UCSD-AML1 (cell line): Measurements from ENCODE around the gene WWC1.
"Not testable (repeated sequence)": the region's sequence is repeated elsewhere in the genome, so short reads cannot be mapped to it uniquely, and the experiment has no call there.

Source experiments
- DNase-seq: peaks from one replicate; lab custom pipeline; 2025; ENCODE audit not compliant: unreplicated experiment; lab: John Stamatoyannopoulos, UW

The WWC1 gene

DNA sequence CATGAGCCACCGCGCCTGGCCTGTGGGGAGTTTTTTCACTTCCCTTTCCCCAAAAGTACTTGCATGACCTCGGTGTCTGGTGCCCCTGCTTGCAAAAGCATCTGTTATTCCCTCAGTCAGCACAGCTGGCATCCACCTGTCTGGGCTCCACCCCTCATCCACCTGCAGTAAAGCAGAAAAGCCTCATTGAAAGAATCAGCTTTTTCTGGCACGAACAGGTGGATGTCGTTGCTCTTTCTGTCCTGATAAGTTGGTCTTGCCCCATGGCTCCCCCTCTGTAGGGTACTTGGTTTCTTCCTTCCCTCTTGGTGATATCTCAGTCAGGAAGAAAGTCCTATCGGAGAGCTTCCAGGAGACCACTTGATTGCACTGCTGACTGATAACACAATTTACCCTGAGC, 37.4 kb downstream of the WWC1 start:
- no peak for DNase-seq

DNA sequence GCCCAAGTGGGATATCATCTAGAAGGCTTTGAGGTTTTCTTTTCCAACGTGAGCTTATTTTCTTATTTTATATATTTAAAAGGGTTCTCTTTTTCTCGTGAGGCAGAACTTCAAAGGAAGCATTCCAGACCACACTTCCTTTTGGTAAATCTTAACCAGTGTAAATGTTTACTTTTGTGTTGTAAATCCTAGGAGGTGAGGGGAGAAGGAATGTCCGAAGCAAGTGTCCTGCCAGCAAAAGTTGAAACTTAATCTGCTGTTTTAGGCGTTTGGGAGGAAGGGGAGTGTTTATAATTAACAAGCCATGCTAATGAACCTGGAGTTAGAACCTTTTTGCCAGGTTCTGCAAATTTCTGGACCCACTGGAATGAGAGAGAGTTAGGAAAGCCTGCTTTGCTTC, 37.9 kb downstream of the WWC1 start:
- DNase-seq = no peak

DNA sequence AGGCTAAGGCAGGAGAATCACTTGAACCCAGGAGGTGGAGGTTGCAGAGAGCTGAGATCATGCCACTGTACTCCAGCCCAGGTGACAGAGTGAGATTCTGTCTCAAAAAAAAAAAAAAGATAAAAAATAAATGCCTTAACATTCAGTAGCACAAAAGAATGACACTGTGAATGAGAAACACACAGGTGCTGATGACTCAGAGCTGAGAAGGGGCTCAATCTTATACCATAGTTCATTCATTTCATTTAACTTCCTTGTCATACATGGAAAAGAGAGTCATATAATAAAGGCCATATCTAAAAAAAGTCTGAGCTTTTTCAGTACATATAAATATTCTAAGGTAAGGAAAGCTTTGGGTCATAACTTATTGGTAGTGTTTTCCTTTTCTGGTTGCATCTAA, 40.6 kb downstream of the WWC1 start:
- DNase-seq = no peak

- DNase-seq = no peak
These were observed 42.8 kb downstream of the WWC1 start for GRCh38 chr5:168334280-168334679.

- DNase-seq = no peak
These were observed 43.2 kb downstream of the WWC1 start for GRCh38 chr5:168334695-168335094.

DNA sequence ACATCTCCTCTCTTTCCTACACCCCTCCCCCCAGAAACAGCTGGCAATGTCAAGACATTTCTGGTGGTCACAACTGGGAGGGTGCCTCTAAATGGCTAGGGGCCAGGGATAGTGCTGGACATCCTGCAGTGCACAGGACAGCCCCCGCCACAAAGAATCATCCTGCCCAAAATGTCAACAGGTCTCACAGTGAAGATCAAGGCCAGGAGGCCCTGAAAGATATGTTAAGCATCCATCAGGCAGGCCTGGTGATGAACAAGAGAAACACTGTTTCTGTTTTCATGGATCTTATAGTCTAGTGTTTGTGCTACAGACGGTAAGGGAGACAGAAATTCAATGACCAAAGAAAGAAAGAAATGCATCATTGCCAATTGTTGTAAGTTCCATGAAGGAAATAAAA, 45.9 kb downstream of the WWC1 start:
- DNase-seq = no peak

GRCh38 chr5:168339109-168339771, 47.8 kb downstream of the WWC1 start:
- no peak for DNase-seq

DNA sequence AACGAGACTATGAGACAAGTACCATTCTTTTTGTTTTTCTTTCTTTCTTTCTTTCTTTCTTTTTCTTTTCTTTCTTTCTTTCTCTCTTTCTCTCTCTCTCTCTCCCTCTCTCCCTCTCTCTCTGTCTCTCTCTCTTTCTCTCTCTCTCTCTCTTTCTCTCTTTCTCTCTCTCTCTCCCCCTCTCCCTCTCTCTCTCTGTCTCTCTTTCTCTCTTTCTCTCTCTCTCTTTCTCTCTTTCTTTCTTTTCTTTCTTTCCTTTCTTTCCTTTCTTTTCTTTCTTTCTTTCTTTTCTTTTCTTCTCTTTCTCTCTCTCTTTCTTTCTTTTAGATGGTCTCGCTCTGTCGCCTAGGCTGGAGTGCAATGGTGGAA, 48.3 kb downstream of the WWC1 start:
- not testable (repeated sequence) for DNase-seq

DNA sequence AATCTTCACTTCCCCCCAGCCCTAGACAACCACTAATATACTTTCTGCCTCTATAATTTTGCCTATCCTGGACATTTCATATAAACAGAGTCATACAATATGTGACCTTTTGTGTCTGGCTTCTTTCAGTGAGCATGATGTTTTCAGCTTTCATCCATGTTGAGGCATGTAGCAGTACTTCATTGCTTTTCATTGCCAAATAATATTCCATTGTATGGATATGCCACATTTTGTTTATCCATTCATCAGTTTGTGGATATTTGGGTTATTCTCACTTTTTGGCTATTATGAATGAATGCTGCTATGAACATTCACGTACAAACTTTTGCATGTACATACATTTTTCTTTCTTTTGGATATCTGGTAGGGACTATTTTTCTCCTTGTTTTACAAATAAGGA, 49.0 kb downstream of the WWC1 start:
- DNase-seq = no peak

DNA sequence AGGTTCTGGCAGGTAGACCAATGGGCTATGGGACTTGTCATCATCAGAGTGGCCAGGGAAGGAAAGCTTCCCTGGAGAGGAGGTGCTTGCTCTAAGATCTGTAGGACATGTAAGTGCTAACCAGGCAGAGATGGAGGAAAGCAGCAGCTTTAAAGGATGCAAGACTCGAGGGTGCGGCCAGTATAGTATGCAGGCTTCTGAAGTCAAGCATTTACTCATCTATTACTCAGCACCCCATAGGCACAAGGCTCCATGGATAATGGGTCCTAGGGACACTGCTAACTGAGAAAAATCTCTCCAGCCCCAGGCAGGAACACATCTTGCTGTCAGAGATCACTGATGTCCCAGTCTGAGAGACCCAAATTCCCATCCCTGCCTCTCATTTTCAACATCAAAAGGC, 49.7 kb downstream of the WWC1 start:
- no peak for DNase-seq

DNA sequence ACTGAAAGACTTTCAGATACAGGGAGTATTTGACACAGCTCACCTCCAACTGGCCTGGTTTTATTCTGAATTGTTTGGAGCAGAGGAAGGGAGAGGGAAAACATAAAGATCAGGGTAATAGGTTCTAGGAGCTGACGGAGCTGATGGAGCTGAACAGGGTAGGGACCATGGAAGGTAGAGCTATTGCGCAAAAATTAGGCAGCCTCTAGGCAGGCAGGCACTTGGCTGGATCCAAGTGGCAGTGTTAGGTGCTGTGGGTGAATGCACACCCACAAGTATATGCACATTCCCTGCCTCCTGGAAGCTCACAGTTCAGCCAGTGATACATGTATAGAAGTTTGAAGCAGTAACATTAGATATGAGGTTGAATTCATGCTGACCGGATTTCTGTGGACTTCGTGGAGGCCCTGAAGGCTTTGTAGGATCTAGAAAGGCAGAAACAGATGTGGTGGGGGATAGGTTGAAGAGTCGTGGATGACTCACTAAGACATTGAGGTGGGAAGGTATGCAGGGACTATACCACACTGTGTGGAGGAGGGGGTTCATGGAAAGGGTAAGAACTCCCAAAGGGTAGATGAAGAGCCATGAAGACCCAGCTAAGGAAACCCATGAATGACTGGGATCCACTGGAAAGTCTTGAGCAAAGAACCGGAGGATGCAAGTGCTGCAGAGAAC, 50.8 kb downstream of the WWC1 start:
- no peak for DNase-seq

- no peak for DNase-seq
These were observed 51.5 kb downstream of the WWC1 start for GRCh38 chr5:168342985-168343384.

DNA sequence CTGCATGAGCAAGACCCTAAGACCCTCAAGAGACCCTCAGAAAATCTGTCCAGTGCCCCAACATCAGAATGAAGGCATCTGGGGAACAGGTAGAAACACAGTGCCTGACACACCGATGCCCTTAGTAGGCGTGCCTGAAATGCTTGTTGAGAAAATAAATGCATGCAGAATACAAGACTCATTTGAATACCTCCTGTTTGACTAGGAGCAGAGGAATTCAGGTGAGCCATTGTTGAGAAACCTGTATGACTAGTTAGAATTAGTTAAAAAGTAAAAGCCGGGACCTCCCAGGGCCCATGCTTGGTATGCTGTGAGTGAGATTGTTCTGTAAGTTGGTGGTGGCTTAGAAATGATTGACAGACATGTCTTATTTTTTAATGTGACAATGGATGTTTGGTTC, 55.0 kb downstream of the WWC1 start:
- no peak for DNase-seq

DNA sequence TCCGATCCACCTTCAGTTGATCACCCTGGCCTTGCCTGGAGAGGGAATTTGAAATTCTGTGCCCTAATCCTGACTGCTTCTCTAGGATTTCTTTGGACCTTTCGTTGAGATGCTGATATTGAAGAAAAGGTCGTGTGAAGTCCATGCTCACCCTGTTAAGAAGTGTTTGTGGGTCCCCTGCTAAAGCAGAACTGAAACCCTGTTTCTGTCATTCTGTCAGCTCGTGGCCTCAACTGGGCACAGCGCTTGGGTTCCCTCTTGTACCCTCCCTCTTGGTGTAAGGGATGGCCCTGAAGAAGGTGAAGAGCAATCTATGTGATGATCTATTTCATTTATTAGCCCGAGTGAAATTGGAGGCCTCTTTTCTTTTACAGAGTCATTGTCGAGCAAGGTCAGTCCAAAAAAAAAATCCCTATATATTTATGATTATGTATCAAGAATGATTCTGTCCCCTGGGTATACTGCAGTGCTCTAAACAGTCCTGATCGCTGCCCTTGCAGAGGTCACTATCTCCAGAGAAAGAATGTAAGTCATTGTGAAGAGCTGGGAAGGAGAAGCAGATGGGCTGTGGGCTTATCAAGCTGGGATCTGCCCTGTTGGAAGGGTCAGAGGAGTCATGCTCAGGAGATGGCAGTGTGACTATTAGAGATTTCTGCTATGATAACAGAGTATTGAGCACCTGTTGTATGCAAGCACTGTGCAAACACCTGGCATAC, 56.1 kb downstream of the WWC1 start:
- no peak for DNase-seq

DNA sequence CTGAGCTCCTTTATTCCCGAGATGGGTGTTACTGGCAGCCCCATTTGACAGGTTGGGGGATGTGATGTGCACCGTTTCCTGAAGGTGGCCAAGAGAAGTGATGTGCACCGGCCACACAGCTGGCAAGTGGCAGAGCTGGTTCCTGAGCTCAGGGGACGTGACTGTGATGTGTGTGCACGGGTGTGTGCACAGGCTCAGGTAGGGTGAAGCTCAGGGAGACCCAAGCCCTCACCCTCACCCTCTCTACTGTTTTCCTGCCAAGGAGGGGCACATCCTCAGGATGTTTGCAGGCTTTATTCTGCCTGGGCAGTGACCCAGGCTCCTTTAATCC, 56.6 kb downstream of the WWC1 start:
- DNase-seq = no peak

GRCh38 chr5:168350315-168350714, 58.9 kb downstream of the WWC1 start:
- no peak for DNase-seq

GRCh38 chr5:168353216-168353957, 61.9 kb downstream of the WWC1 start:
- DNase-seq = no peak

DNA sequence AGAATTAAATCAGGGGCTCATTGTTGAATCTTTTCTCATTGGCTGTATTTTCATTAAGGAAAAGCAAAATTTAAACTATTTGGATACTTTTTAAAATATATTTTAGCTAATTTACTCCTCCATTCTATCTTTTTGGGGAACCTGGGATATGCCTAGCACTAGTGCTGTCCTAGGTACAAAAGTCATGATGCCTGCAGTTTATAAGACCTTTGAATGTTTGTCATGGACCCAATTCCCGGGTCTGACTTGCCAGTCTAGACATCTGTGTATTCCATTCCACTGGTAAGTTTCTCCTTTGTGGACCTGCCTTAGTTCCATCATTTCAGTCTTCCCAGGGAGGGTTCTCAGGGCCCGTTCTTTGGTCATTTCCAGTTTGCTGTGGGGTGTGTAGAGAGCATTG, 63.0 kb downstream of the WWC1 start:
- DNase-seq = no peak

GRCh38 chr5:168356171-168356570, 64.7 kb downstream of the WWC1 start:
- DNase-seq = no peak

- no peak for DNase-seq
These were observed 65.1 kb downstream of the WWC1 start for GRCh38 chr5:168356592-168356991.

DNA sequence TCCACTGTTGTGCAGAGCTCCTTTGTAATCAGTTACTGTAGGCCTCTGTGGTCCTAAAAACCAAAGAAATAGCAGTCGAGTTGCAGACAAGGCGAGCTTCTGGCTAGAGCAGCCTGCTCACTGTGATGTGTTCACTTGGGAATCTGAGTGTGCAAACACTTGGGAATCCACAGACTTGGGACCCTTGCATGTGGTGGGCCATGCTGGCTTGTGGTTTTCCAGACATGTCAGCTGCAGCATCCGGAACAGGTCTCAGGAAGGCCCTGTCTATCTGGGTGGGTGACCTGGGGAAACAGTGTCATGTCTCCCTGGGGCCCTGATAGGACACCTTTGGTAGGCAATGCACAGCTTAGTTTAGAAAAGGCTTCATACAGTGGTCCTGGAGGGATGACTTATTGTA, 66.4 kb downstream of the WWC1 start:
- no peak for DNase-seq
